ENCODE data around the gene JADE2. TPM values are rescaled to one million over a fixed set of nuclear protein-coding genes. Genes with fewer than 3 reads are reported as not detected.

JADE2 gene
- polyA plus RNA-seq, 1 experiment = 15.5 TPM

DNA sequence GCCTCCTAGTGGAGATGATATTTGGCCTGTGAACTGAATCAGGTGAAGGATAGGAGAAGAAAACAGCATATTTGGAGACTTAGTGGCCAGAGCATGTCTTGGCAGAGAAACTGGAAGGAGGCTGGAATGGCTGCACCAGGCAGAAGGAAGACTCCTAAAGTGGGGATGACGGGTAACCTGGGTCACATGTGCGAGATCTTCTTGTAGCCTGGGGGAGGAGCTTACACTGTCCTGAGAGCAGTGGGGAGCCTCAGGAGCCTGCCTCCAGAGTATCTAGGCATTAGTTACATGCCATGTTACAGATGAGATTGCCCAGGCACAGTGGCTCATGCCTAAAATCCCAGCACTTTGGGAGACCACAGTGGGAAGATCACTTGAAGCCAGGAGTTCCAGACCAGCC, 49.8 kb downstream of the JADE2 start:
- TF ChIP-seq, protein P1, sequence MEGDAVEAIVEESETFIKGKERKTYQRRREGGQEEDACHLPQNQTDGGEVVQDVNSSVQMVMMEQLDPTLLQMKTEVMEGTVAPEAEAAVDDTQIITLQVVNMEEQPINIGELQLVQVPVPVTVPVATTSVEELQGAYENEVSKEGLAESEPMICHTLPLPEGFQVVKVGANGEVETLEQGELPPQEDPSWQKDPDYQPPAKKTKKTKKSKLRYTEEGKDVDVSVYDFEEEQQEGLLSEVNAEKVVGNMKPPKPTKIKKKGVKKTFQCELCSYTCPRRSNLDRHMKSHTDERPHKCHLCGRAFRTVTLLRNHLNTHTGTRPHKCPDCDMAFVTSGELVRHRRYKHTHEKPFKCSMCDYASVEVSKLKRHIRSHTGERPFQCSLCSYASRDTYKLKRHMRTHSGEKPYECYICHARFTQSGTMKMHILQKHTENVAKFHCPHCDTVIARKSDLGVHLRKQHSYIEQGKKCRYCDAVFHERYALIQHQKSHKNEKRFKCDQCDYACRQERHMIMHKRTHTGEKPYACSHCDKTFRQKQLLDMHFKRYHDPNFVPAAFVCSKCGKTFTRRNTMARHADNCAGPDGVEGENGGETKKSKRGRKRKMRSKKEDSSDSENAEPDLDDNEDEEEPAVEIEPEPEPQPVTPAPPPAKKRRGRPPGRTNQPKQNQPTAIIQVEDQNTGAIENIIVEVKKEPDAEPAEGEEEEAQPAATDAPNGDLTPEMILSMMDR (IDR thresholded peaks at IDR 0.05; ENCODE audit: insufficient read depth, low read depth, low read length) = no peak
- no peak for DNase-seq (ENCODE audit: low read depth)
- CTCF ChIA-PET = interaction anchor here (0.7 to 4.2 kb wide), 8 partner anchors 10 to 273 kb away, joined by 3 to 53 read pairs (median 5); partner anchors contain the start of genes CDKN2AIPNL and JADE2
- peaks cover 32% of the 10 kb centered on the region for H3K36me3 ChIP-seq (ENCODE audit: control insufficient read depth, insufficient read depth, low read length)
- POLR2A ChIA-PET = no interaction called here
- H3K4me3 ChIP-seq (ENCODE audit: low read depth, low read length) = no peak overlapping the region
- H3K27me3 ChIP-seq (ENCODE audit: control insufficient read depth, insufficient read depth, low read length) = no peaks in the 10 kb centered on the region

DNA sequence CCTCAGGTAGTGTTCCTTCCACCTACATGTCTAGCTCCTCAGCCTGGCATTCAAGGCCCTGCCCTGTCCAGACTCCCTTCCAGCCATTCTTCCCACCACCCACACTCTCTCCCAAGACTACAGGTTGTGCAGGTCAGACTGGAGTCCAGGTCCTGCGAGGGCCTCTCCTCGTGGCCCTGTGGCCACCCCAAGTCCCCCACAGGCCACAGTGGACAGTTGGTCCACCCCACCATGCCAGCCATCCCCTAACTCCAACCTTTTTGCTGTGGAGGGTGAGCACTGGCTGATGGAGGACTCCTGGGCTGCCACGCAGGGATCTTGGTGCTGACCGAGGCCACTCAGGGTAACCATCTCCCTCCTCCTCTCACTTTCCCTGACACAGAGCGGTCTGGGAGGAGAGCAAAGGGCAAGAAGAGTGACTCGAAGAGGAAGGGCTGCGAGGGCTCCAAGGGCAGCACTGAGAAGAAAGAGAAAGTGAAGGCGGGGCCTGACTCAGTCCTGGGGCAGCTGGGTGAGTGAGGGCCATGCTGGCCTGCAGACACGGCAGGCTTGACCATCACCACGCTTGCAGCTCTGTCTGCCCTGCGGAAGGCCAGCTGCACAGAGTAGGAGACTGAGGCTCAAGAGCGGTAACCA, 51.0 kb downstream of the JADE2 start:
- POLR2A ChIA-PET = no interaction called here
- H3K36me3 ChIP-seq (ENCODE audit: control insufficient read depth, insufficient read depth, low read length) = peaks cover 33% of the 10 kb centered on the region

DNA sequence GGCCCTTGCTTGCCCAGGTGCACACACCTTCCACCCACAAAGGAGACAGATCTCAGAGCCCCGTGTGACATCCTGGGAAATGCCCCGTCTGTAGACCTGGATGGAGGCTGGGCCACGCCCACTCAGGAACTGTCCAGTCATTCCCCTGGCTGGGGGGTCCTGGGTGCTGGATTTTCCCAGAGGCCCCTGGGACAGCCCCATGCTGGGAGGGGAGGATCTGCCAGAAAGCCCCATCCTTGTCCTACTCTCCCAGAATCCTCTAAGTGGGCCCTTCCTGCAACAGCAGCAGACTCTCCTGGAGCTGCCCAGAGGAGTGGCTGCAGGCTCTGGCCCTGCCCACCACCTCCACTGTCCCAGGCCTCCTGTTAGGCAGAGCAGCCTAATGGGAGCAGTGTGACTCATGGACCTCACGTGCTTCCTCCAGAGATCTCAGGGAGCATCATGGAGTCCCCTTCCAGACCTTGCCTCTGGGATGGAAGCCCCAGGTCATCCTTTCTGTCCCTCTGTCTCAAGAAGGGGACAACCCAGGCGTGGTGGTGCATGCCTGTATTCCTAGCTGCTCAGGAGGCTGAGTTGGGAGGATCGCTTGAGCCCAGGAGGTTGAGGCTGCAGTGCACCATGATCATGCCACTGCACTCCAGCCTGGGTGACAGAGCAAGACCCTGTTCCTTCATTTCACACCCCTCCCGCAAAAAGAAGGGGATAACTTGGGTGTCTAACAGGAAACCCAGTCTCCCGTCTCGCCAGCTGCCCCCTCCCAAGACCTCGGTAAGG, 51.7 kb downstream of the JADE2 start:
- CTCF ChIA-PET = interaction anchor here (0.6 to 4.2 kb wide), 30 partner anchors 10 to 438 kb away, joined by 3 to 53 read pairs (median 4); partner anchors contain the start of genes CDKN2AIPNL and JADE2
- no peak for DNase-seq (ENCODE audit: low read depth)
- POLR2A ChIA-PET = no interaction called here
- TF ChIP-seq, protein P1 (IDR thresholded peaks at IDR 0.05; ENCODE audit: insufficient read depth, low read depth, low read length) = no peak
- H3K27me3 ChIP-seq (ENCODE audit: control insufficient read depth, insufficient read depth, low read length) = no peaks in the 10 kb centered on the region
- H3K4me3 ChIP-seq (ENCODE audit: low read depth, low read length) = no peak overlapping the region
- H3K36me3 ChIP-seq (ENCODE audit: control insufficient read depth, insufficient read depth, low read length) = peaks cover 33% of the 10 kb centered on the region

More for the DNA sequence above, 51.0 kb downstream of the JADE2 start:
- DNase-seq (ENCODE audit: low read depth) = no peak
- CTCF ChIA-PET = interaction anchor here (0.7 to 4.2 kb wide), 12 partner anchors 10 to 274 kb away, joined by 3 to 53 read pairs (median 4); partner anchors contain the start of gene JADE2
- no peaks in the 10 kb centered on the region for H3K27me3 ChIP-seq (ENCODE audit: control insufficient read depth, insufficient read depth, low read length)
- no peak overlapping the region for H3K4me3 ChIP-seq (ENCODE audit: low read depth, low read length)
- TF ChIP-seq, protein P1 (IDR thresholded peaks at IDR 0.05; ENCODE audit: insufficient read depth, low read depth, low read length) = no peak

DNA sequence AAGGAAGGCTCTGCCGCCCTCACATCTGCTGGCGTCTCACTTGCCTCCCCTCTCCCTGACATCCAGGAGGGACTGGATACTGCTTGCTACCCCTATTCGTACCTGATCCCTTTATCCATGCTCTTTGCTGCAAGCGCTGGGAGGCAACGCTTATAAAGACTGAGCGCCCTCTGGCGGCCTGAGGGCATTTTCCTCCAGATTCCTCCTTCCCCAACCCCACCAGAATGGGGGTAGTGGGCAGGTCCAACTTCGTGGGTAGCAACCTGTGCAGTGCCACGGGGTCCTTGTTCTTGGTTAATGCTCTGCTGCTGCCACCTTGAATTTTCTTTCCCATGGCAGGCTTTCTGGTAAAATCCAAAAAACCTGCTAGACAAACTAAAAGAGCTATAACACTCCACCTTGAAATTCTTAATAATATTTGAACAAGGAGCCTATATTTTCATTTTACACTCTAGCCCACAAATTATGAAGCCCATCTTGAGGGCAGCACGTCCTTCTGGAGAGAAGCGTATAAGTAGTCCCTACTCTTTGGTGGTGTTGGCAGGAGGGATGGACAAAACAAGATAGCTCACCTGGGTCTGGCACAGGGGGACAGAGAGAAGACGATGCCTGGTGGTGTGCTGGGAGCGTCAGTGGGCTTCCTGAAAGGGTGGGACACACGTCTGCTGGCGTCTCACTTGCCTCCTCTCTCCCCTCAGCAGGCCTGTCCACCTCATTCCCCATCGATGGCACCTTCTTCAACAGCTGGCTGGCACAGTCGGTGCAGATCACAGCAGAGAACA, 52.5 kb downstream of the JADE2 start:
- H3K36me3 ChIP-seq (ENCODE audit: control insufficient read depth, insufficient read depth, low read length) = peaks cover 29% of the 10 kb centered on the region
- TF ChIP-seq, protein P1 (IDR thresholded peaks at IDR 0.05; ENCODE audit: insufficient read depth, low read depth, low read length) = peak; percentile 87
- H3K27me3 ChIP-seq (ENCODE audit: control insufficient read depth, insufficient read depth, low read length) = no peaks in the 10 kb centered on the region
- no peak overlapping the region for H3K4me3 ChIP-seq (ENCODE audit: low read depth, low read length)
- DNase-seq (ENCODE audit: low read depth) = no peak
- ChIA-PET CTCF (interaction anchor here (0.5 to 4.2 kb wide), 39 partner anchors 9 to 439 kb away, joined by 3 to 53 read pairs (median 4); partner anchors contain the start of genes CDKN2AIPNL and JADE2), POLR2A (no interaction called here)

Data from BJ (cell line).